Endodermal cell (in vitro differentiated cells): ENCODE results near the gene IFI6. TPM values are rescaled to one million over a fixed set of nuclear protein-coding genes. Genes with fewer than 3 reads are reported as not detected.
A peak's percentile ranks its signal among the peaks of the same experiment; 100 is the strongest.

ENCODE experiments used
- DNase-seq: peaks from one replicate; pipeline ENCODE4 v3.0.0-alpha.2; 2017
- H3K27ac ChIP-seq: 2 replicates; pipeline ENCODE4 v1.5.1; 2013; ENCODE audit warnings: mild to moderate bottlenecking, low read depth, low read length, moderate library complexity
- H3K27me3 ChIP-seq: 2 replicates; pipeline ENCODE4 v1.6.1; 2013; ENCODE audit warnings: mild to moderate bottlenecking, low read length, moderate library complexity; ENCODE audit not compliant: insufficient read depth, control insufficient read depth, poor library complexity, severe bottlenecking
- H3K36me3 ChIP-seq: 2 replicates; pipeline ENCODE4 v1.7.0; 2013; ENCODE audit warnings: mild to moderate bottlenecking, low read length, moderate library complexity; ENCODE audit not compliant: control insufficient read depth, insufficient read depth
- H3K4me1 ChIP-seq: one replicate; pipeline ENCODE4 v1.7.0; 2013; ENCODE audit warnings: low read length; ENCODE audit not compliant: control insufficient read depth, insufficient read depth
- H3K4me3 ChIP-seq: 2 replicates; pipeline ENCODE4 v1.5.1; 2013; ENCODE audit warnings: mild to moderate bottlenecking, low read length, moderate library complexity
- H3K9ac ChIP-seq: 2 replicates; pipeline ENCODE4 v1.6.1; 2013; ENCODE audit warnings: mild to moderate bottlenecking, low read length, moderate library complexity; ENCODE audit not compliant: poor library complexity, severe bottlenecking; ENCODE audit errors: extremely low read depth
- H3K9me3 ChIP-seq: 2 replicates; pipeline ENCODE4 v1.6.1; 2013; ENCODE audit warnings: mild to moderate bottlenecking, low read length, moderate library complexity; ENCODE audit not compliant: control insufficient read depth
- H3K27ac Mint-ChIP-seq: 2 replicates; pipeline ENCODE4 v1.8.0; 2020; ENCODE audit warnings: mixed read lengths
- H3K27me3 Mint-ChIP-seq: 2 replicates; pipeline ENCODE4 v1.8.0; 2021; ENCODE audit warnings: mild to moderate bottlenecking, mixed read lengths; ENCODE audit not compliant: insufficient read depth
- H3K36me3 Mint-ChIP-seq: 2 replicates; pipeline ENCODE4 v1.8.0; 2020; ENCODE audit warnings: low read depth, mixed read lengths
- H3K4me1 Mint-ChIP-seq: 2 replicates; pipeline ENCODE4 v1.8.0; 2020; ENCODE audit warnings: mixed read lengths
- H3K4me3 Mint-ChIP-seq: 2 replicates; pipeline ENCODE4 v1.8.0; 2020; ENCODE audit warnings: mild to moderate bottlenecking, moderate library complexity, mixed read lengths
- H3K9me3 Mint-ChIP-seq: 2 replicates; pipeline ENCODE4 v1.8.0; 2020; ENCODE audit warnings: mild to moderate bottlenecking, mixed read lengths
- WGBS, 2 experiments: methylation state at CpG; one replicate each; pipeline versions ENCODE4 v1.1.5 to v1.1.7; 2013; ENCODE audit warnings: missing lambda C conversion rate in 2 of 2, mixed read lengths in 1 of 2; ENCODE audit not compliant: insufficient coverage in 1 of 2, insufficient read length in 1 of 2; 5-methylcytosine and 5-hydroxymethylcytosine counted together
- total RNA-seq, 2 donors: library from RNA; stranded (reverse); fragmentation: NEBNext Ultra II Directional in 1 of 2; extraction: Animal tissue kit (Norgen Biotek cat#: 25700) in 1 of 2; gene quantifications; 2 replicates in 1 of 2; 3 replicates in 1 of 2; pipeline ENCODE4 v1.2.1, GENCODE V29; 2021
- TF ChIP-seq, protein P1 (sequence below): fragments of 200-600 bp; sonication (generic); conservative IDR thresholded peaks from 2 replicates; pipeline ENCODE4 v1.5.0; 2021; ENCODE audit warnings: antibody characterized with exemption, mild to moderate bottlenecking

IFI6 gene
- total RNA-seq, 2 donors from 2014 or later, result 0.71 to 1.1 TPM

- H3K4me1 ChIP-seq, result no peaks in the 10 kb centered on the region
- peak overlapping the region; percentile 60 for H3K4me3 ChIP-seq
- H3K27ac ChIP-seq, result no peak overlapping the region
- DNase-seq, result peak; percentile 73
- no peaks in the 10 kb centered on the region for H3K9me3 Mint-ChIP-seq
- no peaks in the 10 kb centered on the region for H3K4me1 Mint-ChIP-seq
- TF ChIP-seq, protein P1, sequence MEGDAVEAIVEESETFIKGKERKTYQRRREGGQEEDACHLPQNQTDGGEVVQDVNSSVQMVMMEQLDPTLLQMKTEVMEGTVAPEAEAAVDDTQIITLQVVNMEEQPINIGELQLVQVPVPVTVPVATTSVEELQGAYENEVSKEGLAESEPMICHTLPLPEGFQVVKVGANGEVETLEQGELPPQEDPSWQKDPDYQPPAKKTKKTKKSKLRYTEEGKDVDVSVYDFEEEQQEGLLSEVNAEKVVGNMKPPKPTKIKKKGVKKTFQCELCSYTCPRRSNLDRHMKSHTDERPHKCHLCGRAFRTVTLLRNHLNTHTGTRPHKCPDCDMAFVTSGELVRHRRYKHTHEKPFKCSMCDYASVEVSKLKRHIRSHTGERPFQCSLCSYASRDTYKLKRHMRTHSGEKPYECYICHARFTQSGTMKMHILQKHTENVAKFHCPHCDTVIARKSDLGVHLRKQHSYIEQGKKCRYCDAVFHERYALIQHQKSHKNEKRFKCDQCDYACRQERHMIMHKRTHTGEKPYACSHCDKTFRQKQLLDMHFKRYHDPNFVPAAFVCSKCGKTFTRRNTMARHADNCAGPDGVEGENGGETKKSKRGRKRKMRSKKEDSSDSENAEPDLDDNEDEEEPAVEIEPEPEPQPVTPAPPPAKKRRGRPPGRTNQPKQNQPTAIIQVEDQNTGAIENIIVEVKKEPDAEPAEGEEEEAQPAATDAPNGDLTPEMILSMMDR, result no peak
- peak overlapping the region; percentile 48 for H3K4me3 Mint-ChIP-seq
- H3K36me3 Mint-ChIP-seq, result no peaks in the 10 kb centered on the region
- no peaks in the 10 kb centered on the region for H3K9me3 ChIP-seq
- peaks cover 20% of the 10 kb centered on the region for H3K27me3 ChIP-seq
- WGBS, 2 experiments, result 34 to 84% methylated on average over 13 to 63 of the region's 63 CpGs
- no peak overlapping the region for H3K27ac Mint-ChIP-seq
- no peaks in the 10 kb centered on the region for H3K36me3 ChIP-seq
- H3K27me3 Mint-ChIP-seq, result peaks cover 39% of the 10 kb centered on the region
- H3K9ac ChIP-seq, result no peak overlapping the region
Observed at GRCh38 chr1:27634177-27634984, 37.6 kb downstream of the IFI6 start.

GRCh38 chr1:27633640-27634176, 38.3 kb downstream of the IFI6 start:
- H3K27ac ChIP-seq, result no peak overlapping the region
- DNase-seq, result no peak
- Mint-ChIP-seq H3K27ac (no peak overlapping the region), H3K9me3 (no peaks in the 10 kb centered on the region), H3K4me1 (no peaks in the 10 kb centered on the region), H3K27me3 (peaks cover 39% of the 10 kb centered on the region), H3K36me3 (no peaks in the 10 kb centered on the region), H3K4me3 (peak overlapping the region; percentile 48)
- H3K9me3 ChIP-seq, result no peaks in the 10 kb centered on the region
- TF ChIP-seq, protein P1, result no peak
- 40 to 94% methylated on average over 3 to 17 of the region's 17 CpGs for WGBS, 2 experiments
- H3K4me1 ChIP-seq, result no peaks in the 10 kb centered on the region
- no peak overlapping the region for H3K9ac ChIP-seq
- H3K27me3 ChIP-seq, result peaks cover 20% of the 10 kb centered on the region
- H3K4me3 ChIP-seq, result peak overlapping the region; percentile 60
- no peaks in the 10 kb centered on the region for H3K36me3 ChIP-seq

GRCh38 chr1:27633298-27633610, 38.7 kb downstream of the IFI6 start:
- Histone ChIP-seq H3K4me1 (no peaks in the 10 kb centered on the region), H3K9ac (no peak overlapping the region), H3K9me3 (no peaks in the 10 kb centered on the region), H3K27ac (no peak overlapping the region), H3K4me3 (no peak overlapping the region), H3K36me3 (no peaks in the 10 kb centered on the region), H3K27me3 (peaks cover 20% of the 10 kb centered on the region)
- no peaks in the 10 kb centered on the region for H3K9me3 Mint-ChIP-seq
- peak overlapping the region; percentile 48 for H3K4me3 Mint-ChIP-seq
- TF ChIP-seq, protein P1, result no peak
- no peak for DNase-seq
- no peak overlapping the region for H3K27ac Mint-ChIP-seq
- H3K27me3 Mint-ChIP-seq, result peaks cover 39% of the 10 kb centered on the region
- 93% methylated on average over 5 of the region's 5 CpGs; no CpG with 5 or more reads in 1 of the 2 experiments for WGBS, 2 experiments
- no peaks in the 10 kb centered on the region for H3K36me3 Mint-ChIP-seq
- no peaks in the 10 kb centered on the region for H3K4me1 Mint-ChIP-seq
